Keratinocyte (primary cell): ENCODE measurements around the gene GAA. TPM values are rescaled to one million over a fixed set of nuclear protein-coding genes. Genes with fewer than 3 reads are reported as not detected.

ENCODE experiments used
- DNase-seq: peaks from one replicate; pipeline ENCODE4 v3.0.0-alpha.2; 2011; ENCODE audit warnings: low read depth, missing footprints, low spot score
- FAIRE-seq: peaks from 2 replicates; lab custom pipeline; 2011; peaks lifted over from hg19 to GRCh38; lab: Jason Lieb, UNC
- H2AFZ ChIP-seq: 2 replicates; pipeline ENCODE4 v1.6.0; 2012; ENCODE audit warnings: low read length, control low read depth, inconsistent platforms; ENCODE audit not compliant: control insufficient read depth
- H3K27ac ChIP-seq: 2 replicates; pipeline ENCODE4 v1.5.1; 2011; ENCODE audit warnings: low read length; ENCODE audit not compliant: control insufficient read depth, insufficient read depth
- H3K27me3 ChIP-seq: 3 replicates; pipeline ENCODE4 v1.6.0; 2011; ENCODE audit warnings: low read length; ENCODE audit not compliant: control insufficient read depth, insufficient read depth; ENCODE audit errors: extremely low read depth
- H3K36me3 ChIP-seq, 2 experiments: 2 replicates in 1 of 2; 3 replicates in 1 of 2; pipeline ENCODE4 v1.5.1; 2011; ENCODE audit warnings: low read length in 2 of 2, mild to moderate bottlenecking in 1 of 2; ENCODE audit not compliant: control insufficient read depth in 2 of 2, insufficient read depth in 2 of 2; ENCODE audit errors: extremely low read depth in 1 of 2
- H3K4me1 ChIP-seq: 3 replicates; pipeline ENCODE4 v1.5.1; 2011; ENCODE audit warnings: low read length; ENCODE audit not compliant: control insufficient read depth, insufficient read depth; ENCODE audit errors: extremely low read depth
- H3K4me2 ChIP-seq: 3 replicates; pipeline ENCODE4 v1.6.0; 2011; ENCODE audit warnings: low read depth, low read length; ENCODE audit not compliant: control insufficient read depth, insufficient read depth; ENCODE audit errors: extremely low read depth
- H3K4me3 ChIP-seq, 3 experiments: fragments of 200-600 bp in 1 of 3; sonication (generic) in 1 of 3; 2 replicates in 2 of 3; 3 replicates in 1 of 3; pipeline ENCODE4 v1.5.1; 2011 to 2016; ENCODE audit warnings: low read length in 3 of 3, mild to moderate bottlenecking in 3 of 3, control low read depth in 2 of 3, inconsistent platforms in 1 of 3, low read depth in 1 of 3, mixed read lengths in 1 of 3, mixed run types in 1 of 3, moderate library complexity in 1 of 3; ENCODE audit not compliant: control insufficient read depth in 2 of 3, insufficient read depth in 2 of 3; ENCODE audit errors: extremely low read depth in 1 of 3
- H3K79me2 ChIP-seq: 2 replicates; pipeline ENCODE4 v1.6.0; 2012; ENCODE audit warnings: low read length; ENCODE audit not compliant: control insufficient read depth, insufficient read depth
- H3K9ac ChIP-seq: 3 replicates; pipeline ENCODE4 v1.6.0; 2011; ENCODE audit warnings: low read length; ENCODE audit not compliant: control insufficient read depth, insufficient read depth; ENCODE audit errors: extremely low read depth
- H3K9me1 ChIP-seq: 3 replicates; pipeline ENCODE4 v1.6.0; 2011; ENCODE audit warnings: low read length; ENCODE audit not compliant: control insufficient read depth, insufficient read depth; ENCODE audit errors: extremely low read depth
- H3K9me3 ChIP-seq: 2 replicates; pipeline ENCODE4 v1.5.1; 2012; ENCODE audit warnings: low read depth, low read length; ENCODE audit not compliant: control insufficient read depth
- H4K20me1 ChIP-seq: 3 replicates; pipeline ENCODE4 v1.6.0; 2011; ENCODE audit warnings: low read length; ENCODE audit not compliant: control insufficient read depth, insufficient read depth; ENCODE audit errors: extremely low read depth
- EZH2 ChIP-seq: IDR thresholded peaks from one replicate; pipeline ENCODE4 v1.6.1; 2012; ENCODE audit warnings: inconsistent platforms, mild to moderate bottlenecking, low read length, moderate library complexity
- dilution Hi-C: fragments of 300-500 bp; cut with MboI; formaldehyde crosslinking; loops from one replicate; pipeline ENCODE4 v1.7.0; 2020; ENCODE audit warnings: low sequenced_read_pairs; ENCODE audit not compliant: extremely low pct_ligation_motif_present
- polyA plus RNA-seq, 5 experiments: library from polyadenylated mRNA; depleted of rRNA in 3 of 5; stranded (reverse) in 3 of 5; stranded (forward) in 1 of 5; unstranded in 1 of 5; fragments of >200 nt; gene quantifications; 1 replicate in 1 of 5; 2 replicates in 3 of 5; 3 replicates in 1 of 5; pipeline versions ENCODE4 v1.2.1 to v1.2.3, GENCODE V29; 2011 to 2012; ENCODE audit warnings: missing spikeins in 2 of 5, low read depth in 1 of 5, low replicate concordance in 1 of 5
- TF ChIP-seq, protein P1 (sequence below), 3 experiments: IDR thresholded peaks in 1 of 3; conservative IDR thresholded peaks in 1 of 3; optimal IDR thresholded peaks in 1 of 3; 2 replicates in 2 of 3; 3 replicates in 1 of 3; pipeline versions ENCODE3 to v1.5.1; 2011; ENCODE audit warnings: low read length in 3 of 3, mild to moderate bottlenecking in 3 of 3, moderate library complexity in 2 of 3, control low read depth in 1 of 3, inconsistent platforms in 1 of 3; ENCODE audit not compliant: insufficient read depth in 2 of 3; ENCODE audit errors: extremely low read depth in 1 of 3

GAA gene
- polyA plus RNA-seq, 1 donor (not counting 4 experiments of a cell fraction or from before 2014, with no cell fraction given): 3.2 TPM

DNA sequence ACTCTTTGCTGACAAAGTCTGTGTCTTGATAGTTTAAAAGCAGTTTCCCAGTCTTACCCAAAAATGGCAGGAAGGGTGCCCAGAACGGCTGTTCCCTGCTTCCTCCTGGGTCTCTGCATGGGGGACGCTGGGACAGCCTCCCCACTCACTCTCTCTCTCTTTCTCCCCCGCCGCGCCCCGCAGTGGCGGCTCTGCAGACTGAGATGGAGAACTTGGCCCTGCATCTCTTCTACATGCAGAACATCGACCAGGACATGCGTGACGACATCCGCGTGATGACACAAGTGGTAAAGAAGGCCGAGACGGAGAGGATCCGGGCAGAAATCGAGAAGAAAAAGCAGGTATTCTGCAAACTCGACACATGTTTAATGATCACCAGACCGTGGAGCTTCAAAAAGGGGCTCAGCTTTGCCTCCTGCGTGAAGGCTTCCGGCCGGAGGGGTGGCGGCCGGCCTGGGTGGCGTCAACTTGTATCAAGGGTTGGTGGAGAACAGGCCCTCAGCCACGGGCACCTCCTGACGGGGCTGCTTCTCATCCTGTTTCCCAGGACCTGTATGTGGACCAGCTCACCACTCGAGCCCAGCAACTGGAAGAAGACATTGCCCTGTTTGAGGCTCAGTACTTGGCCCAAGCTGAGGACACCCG is 42.9 kb upstream of the GAA start:
- H3K27me3 ChIP-seq: no peaks in the 10 kb centered on the region
- no peak overlapping the region for H2AFZ ChIP-seq
- no peaks in the 10 kb centered on the region for H3K9me3 ChIP-seq
- H3K9ac ChIP-seq: no peak overlapping the region
- H3K4me2 ChIP-seq: no peak overlapping the region
- dilution Hi-C loops: no loop called here
- H4K20me1 ChIP-seq: no peaks in the 10 kb centered on the region
- H3K27ac ChIP-seq: no peak overlapping the region
- DNase-seq (no peak), FAIRE-seq (no peak)
- no peaks in the 10 kb centered on the region for H3K79me2 ChIP-seq
- H3K4me3 ChIP-seq: no peak overlapping the region
- H3K9me1 ChIP-seq: no peaks in the 10 kb centered on the region
- H3K36me3 ChIP-seq: no peaks in the 10 kb centered on the region
- no peaks in the 10 kb centered on the region for H3K4me1 ChIP-seq
- TF ChIP-seq, protein P1, sequence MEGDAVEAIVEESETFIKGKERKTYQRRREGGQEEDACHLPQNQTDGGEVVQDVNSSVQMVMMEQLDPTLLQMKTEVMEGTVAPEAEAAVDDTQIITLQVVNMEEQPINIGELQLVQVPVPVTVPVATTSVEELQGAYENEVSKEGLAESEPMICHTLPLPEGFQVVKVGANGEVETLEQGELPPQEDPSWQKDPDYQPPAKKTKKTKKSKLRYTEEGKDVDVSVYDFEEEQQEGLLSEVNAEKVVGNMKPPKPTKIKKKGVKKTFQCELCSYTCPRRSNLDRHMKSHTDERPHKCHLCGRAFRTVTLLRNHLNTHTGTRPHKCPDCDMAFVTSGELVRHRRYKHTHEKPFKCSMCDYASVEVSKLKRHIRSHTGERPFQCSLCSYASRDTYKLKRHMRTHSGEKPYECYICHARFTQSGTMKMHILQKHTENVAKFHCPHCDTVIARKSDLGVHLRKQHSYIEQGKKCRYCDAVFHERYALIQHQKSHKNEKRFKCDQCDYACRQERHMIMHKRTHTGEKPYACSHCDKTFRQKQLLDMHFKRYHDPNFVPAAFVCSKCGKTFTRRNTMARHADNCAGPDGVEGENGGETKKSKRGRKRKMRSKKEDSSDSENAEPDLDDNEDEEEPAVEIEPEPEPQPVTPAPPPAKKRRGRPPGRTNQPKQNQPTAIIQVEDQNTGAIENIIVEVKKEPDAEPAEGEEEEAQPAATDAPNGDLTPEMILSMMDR (optimal IDR thresholded peaks at IDR 0.05 in 1 of 3, IDR thresholded peaks at IDR 0.05 in 1 of 3, conservative IDR thresholded peaks at IDR 0.05 in 1 of 3; ENCODE audit: extremely low read depth in 1 of 3, insufficient read depth in 2 of 3, low read length in 3 of 3): no peak
- TF ChIP-seq EZH2: no peak

DNA sequence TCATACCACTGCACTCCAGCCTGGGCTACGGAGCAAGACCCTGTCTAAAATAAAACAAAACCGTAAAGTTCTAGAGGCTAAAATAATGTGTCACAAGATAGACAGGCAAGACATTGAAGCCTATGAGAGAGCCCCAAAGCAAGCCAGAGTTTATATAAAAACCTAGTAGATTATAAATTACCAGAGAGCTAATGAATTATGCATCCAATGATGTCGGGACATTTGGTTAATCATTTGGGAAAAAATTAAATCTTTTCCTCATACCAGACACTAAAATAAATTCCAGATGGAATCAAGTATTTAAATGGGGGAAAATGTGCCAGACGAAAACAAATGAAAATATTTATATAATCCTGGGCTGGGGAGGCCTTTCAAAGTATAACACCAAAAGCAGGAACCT is 40.7 kb upstream of the GAA start:
- Histone ChIP-seq H3K9ac (no peak overlapping the region), H3K9me1 (no peaks in the 10 kb centered on the region), H3K79me2 (no peaks in the 10 kb centered on the region), H2AFZ (no peak overlapping the region), H3K4me2 (no peak overlapping the region), H3K9me3 (no peaks in the 10 kb centered on the region), H4K20me1 (no peaks in the 10 kb centered on the region), H3K36me3 (no peaks in the 10 kb centered on the region), H3K4me1 (no peaks in the 10 kb centered on the region), H3K4me3 (no peak overlapping the region), H3K27me3 (peaks cover 8% of the 10 kb centered on the region), H3K27ac (no peak overlapping the region)
- no peak for DNase-seq
- dilution Hi-C loops: no loop called here
- FAIRE-seq: no peak
- no peak for TF ChIP-seq EZH2
- TF ChIP-seq, protein P1 (optimal IDR thresholded peaks at IDR 0.05 in 1 of 3, IDR thresholded peaks at IDR 0.05 in 1 of 3, conservative IDR thresholded peaks at IDR 0.05 in 1 of 3; ENCODE audit: extremely low read depth in 1 of 3, insufficient read depth in 2 of 3, low read length in 3 of 3): no peak
